HUES48 (cell line): ENCODE data around the gene ANKRD53.
"Not testable (repeated sequence)": the region's sequence is repeated elsewhere in the genome, so short reads cannot be mapped to it uniquely, and the experiment has no call there.

Experiments
- H3K27ac ChIP-seq: one replicate; pipeline ENCODE4 v1.7.0; 2013; ENCODE audit warnings: low read depth, low read length, inconsistent platforms
- H3K27me3 ChIP-seq: 2 replicates; pipeline ENCODE4 v1.6.1; 2013; ENCODE audit warnings: mild to moderate bottlenecking, low read length; ENCODE audit not compliant: control insufficient read depth, insufficient read depth
- H3K36me3 ChIP-seq: 2 replicates; pipeline ENCODE4 v1.6.1; 2013; ENCODE audit warnings: low read length; ENCODE audit not compliant: control insufficient read depth, insufficient read depth
- H3K4me1 ChIP-seq: 2 replicates; pipeline ENCODE4 v1.6.1; 2013; ENCODE audit warnings: mild to moderate bottlenecking, low read length; ENCODE audit not compliant: control insufficient read depth, insufficient read depth
- H3K4me3 ChIP-seq: 2 replicates; pipeline ENCODE4 v1.5.1; 2013; ENCODE audit warnings: mild to moderate bottlenecking, low read depth, low read length
- H3K9ac ChIP-seq: 2 replicates; pipeline ENCODE4 v1.6.1; 2013; ENCODE audit warnings: mild to moderate bottlenecking, low read depth, low read length, moderate library complexity
- H3K9me3 ChIP-seq: 2 replicates; pipeline ENCODE4 v1.6.1; 2013; ENCODE audit warnings: low read length; ENCODE audit not compliant: control insufficient read depth, insufficient read depth

Gene ANKRD53

DNA sequence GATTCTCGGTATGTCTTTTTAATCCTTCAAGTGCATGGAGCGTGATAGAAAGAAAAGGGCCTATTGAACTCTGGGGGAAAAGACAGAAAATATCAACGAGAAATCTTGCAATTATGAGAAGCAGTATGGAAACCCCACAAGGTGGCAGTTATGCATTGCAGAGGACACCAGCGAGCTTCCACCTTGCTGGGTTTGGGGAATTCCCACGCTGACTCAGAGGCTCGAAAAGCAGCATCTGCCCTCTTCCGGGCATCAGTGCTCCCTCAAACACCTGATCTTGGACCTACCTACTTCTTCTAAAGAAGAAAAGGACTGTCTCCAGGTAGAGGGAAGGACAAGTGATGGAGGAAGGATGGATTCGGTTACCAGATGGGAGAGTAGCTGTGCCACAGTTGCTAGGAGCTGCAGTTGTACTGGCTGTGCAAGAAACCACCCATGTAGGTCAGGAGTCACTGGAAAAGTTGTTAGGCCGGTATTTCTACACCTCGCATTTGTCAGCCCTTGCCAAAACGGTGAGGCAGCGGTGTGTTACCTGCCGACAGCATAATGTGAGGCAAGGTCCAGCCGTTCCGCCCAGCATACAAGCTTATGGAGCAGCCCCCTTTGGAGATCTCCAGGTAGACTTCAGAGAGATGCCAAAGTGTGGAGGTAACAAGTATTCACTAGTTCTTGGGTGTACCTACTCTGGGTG is 45.3 kb downstream of the ANKRD53 start:
- not testable (repeated sequence) for H3K36me3 ChIP-seq, H3K27ac ChIP-seq, H3K4me1 ChIP-seq, H3K9ac ChIP-seq, H3K9me3 ChIP-seq, H3K4me3 ChIP-seq, H3K27me3 ChIP-seq
